HUES64 (cell line): ENCODE data around the gene CASP8. TPM values are rescaled to one million over a fixed set of nuclear protein-coding genes. Genes with fewer than 3 reads are reported as not detected.
A peak's percentile ranks its signal among the peaks of the same experiment; 100 is the strongest.

ENCODE experiments used
- H3K27ac ChIP-seq: 2 replicates; pipeline ENCODE4 v1.7.0; 2013; ENCODE audit warnings: low read depth, low read length, inconsistent platforms
- H3K27me3 ChIP-seq: 2 replicates; pipeline ENCODE4 v1.6.1; 2013; ENCODE audit warnings: mild to moderate bottlenecking, low read length; ENCODE audit not compliant: insufficient read depth
- H3K36me3 ChIP-seq: 2 replicates; pipeline ENCODE4 v1.6.1; 2013; ENCODE audit warnings: mild to moderate bottlenecking, low read length; ENCODE audit not compliant: insufficient read depth
- H3K4me1 ChIP-seq: 2 replicates; pipeline ENCODE4 v1.6.1; 2013; ENCODE audit warnings: mild to moderate bottlenecking, low read length, moderate library complexity; ENCODE audit not compliant: insufficient read depth
- H3K4me3 ChIP-seq: 2 replicates; pipeline ENCODE4 v1.5.1; 2013; ENCODE audit warnings: mild to moderate bottlenecking, low read length, moderate library complexity
- H3K9ac ChIP-seq: 2 replicates; pipeline ENCODE4 v1.6.1; 2013; ENCODE audit warnings: mild to moderate bottlenecking, low read depth, low read length
- H3K9me3 ChIP-seq: 2 replicates; pipeline ENCODE4 v1.6.1; 2013; ENCODE audit warnings: low read depth, low read length; ENCODE audit not compliant: insufficient read depth
- whole genome bisulfite sequencing: fragments of 150-250, 120-280 bp; methylation state at CpG from one replicate; pipeline ENCODE4 v1.1.7; 2013; ENCODE audit warnings: missing lambda C conversion rate; 5-methylcytosine and 5-hydroxymethylcytosine counted together
- polyA plus RNA-seq, 2 experiments: library from polyadenylated mRNA; stranded (reverse); fragments of 50-300 nt; gene quantifications; one replicate each; pipeline ENCODE4 v1.2.3, GENCODE V29; 2013

The CASP8 gene
- polyA plus RNA-seq (2013, experiment 1 of 2): 2.9 TPM
- polyA plus RNA-seq (2013, experiment 2 of 2): 4.2 TPM

GRCh38 chr2:201260302-201260800 lies at the start of gene CASP8:
TSS of gene CASP8 (plus strand) at chr2:201260536. CDS start at chr2:201266487, 5,951 bp downstream.
- H3K9ac ChIP-seq: no peak within 1 kb of the TSS
- no peaks in the 10 kb centered on the region for H3K27me3 ChIP-seq
- no peak within 1 kb of the TSS for H3K4me3 ChIP-seq
- peaks cover 17% of the 10 kb centered on the region for H3K4me1 ChIP-seq
- no peaks in the 10 kb centered on the region for H3K36me3 ChIP-seq
- H3K27ac ChIP-seq: no peak within 1 kb of the TSS
- 93% methylated on average over 10 of the region's 10 CpGs for WGBS
- no peaks in the 10 kb centered on the region for H3K9me3 ChIP-seq

DNA sequence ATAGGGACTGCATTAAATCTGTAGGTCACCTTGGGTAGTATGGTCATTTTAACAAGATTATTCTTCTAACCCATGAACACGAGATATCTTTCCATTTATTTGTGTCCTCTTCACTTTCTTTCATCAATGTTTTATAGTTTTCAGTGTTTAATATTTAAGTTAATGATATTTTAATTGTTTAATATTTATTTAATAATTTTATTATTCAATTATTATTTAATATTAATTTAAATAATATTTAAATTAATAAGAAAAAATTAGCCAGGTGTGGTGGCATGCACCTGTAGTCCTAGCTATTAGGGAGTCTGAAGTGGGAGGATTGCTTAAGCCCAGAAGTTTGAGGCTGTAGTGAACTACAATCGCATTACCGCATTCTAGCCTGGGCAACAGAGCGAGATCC lies 44.4 kb upstream of the CASP8 start:
- Histone ChIP-seq H3K27ac (no peak overlapping the region), H3K27me3 (no peaks in the 10 kb centered on the region), H3K4me1 (peaks cover 14% of the 10 kb centered on the region), H3K9me3 (no peaks in the 10 kb centered on the region; the same call in 1 of the 2 replicates), H3K9ac (no peak overlapping the region), H3K4me3 (no peak overlapping the region), H3K36me3 (no peaks in the 10 kb centered on the region)
- 94% methylated on average over 3 of the region's 4 CpGs for WGBS

- Histone ChIP-seq H3K9ac (no peak overlapping the region), H3K4me1 (peaks cover 14% of the 10 kb centered on the region), H3K27ac (no peak overlapping the region), H3K36me3 (no peaks in the 10 kb centered on the region), H3K27me3 (no peaks in the 10 kb centered on the region), H3K4me3 (no peak overlapping the region), H3K9me3 (no peaks in the 10 kb centered on the region; the same call in 1 of the 2 replicates)
- 90% methylated on average over 1 of the region's 1 CpG for WGBS
Observed at GRCh38 chr2:201216918-201217317, 43.4 kb upstream of the CASP8 start.

- no peaks in the 10 kb centered on the region for H3K27me3 ChIP-seq
- H3K9ac ChIP-seq: no peak overlapping the region
- 94% methylated on average over 6 of the region's 6 CpGs for WGBS
- no peaks in the 10 kb centered on the region; the same call in 1 of the 2 replicates for H3K9me3 ChIP-seq
- H3K4me3 ChIP-seq: no peak overlapping the region
- peaks cover 14% of the 10 kb centered on the region for H3K4me1 ChIP-seq
- no peaks in the 10 kb centered on the region for H3K36me3 ChIP-seq
- H3K27ac ChIP-seq: no peak overlapping the region
Observed at GRCh38 chr2:201218780-201219179, 41.6 kb upstream of the CASP8 start.

DNA sequence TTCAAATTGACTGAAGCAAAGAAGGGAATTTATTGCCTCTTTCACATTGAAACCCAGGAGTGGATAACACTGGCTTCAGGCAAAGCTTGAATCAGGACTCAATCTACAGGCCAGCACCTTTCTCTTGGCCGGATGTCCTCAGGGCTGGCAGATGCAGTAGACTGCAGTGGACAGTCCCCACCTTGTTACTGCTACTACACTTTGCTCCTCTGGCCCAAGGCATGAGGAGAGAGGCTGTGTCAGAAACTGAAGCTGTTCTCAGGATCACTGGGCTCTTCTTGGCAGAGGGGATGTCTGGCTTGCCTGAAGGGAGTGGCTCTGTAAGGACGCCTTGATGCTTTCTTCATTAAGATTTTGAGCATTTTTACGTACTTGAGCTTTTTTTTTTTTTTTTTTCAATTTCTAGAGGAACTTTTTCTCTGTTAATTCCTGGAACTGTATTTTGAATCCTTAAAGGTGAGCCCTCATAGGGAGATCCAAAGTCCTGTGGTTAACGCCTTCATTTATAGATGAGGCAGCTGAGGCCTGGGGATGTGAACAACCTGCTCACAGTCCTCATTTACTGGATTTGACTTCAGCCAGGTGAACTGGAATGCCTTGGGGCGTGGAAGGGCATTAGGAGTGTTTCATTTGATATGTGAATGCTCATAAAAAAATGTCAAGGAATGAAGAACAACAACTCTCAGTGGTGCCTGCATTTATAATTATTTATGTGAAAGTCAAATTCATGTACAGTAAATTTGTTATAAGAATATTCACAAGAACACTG lies 40.8 kb upstream of the CASP8 start:
- Histone ChIP-seq H3K4me3 (no peak overlapping the region), H3K27ac (peak overlapping the region; percentile 60; the same call in 1 of the 2 replicates), H3K27me3 (no peaks in the 10 kb centered on the region), H3K9me3 (no peaks in the 10 kb centered on the region; the same call in 1 of the 2 replicates), H3K4me1 (peaks cover 14% of the 10 kb centered on the region), H3K36me3 (no peaks in the 10 kb centered on the region), H3K9ac (no peak overlapping the region)
- WGBS: 90% methylated on average over 5 of the region's 5 CpGs

- H3K36me3 ChIP-seq: no peaks in the 10 kb centered on the region
- peaks cover 14% of the 10 kb centered on the region for H3K4me1 ChIP-seq
- no peak overlapping the region for H3K4me3 ChIP-seq
- 50% methylated on average over 1 of the region's 4 CpGs for WGBS
- no peaks in the 10 kb centered on the region; the same call in 1 of the 2 replicates for H3K9me3 ChIP-seq
- no peaks in the 10 kb centered on the region for H3K27me3 ChIP-seq
- peak overlapping the region; percentile 60; the same call in 1 of the 2 replicates for H3K27ac ChIP-seq
- H3K9ac ChIP-seq: no peak overlapping the region
Observed at GRCh38 chr2:201220102-201220570, 40.2 kb upstream of the CASP8 start.

GRCh38 chr2:201223089-201224073 lies 37.0 kb upstream of the CASP8 start:
- Histone ChIP-seq H3K36me3 (no peaks in the 10 kb centered on the region), H3K9me3 (no peaks in the 10 kb centered on the region; the same call in 1 of the 2 replicates), H3K27ac (no peak overlapping the region), H3K4me1 (peaks cover 14% of the 10 kb centered on the region), H3K27me3 (no peaks in the 10 kb centered on the region), H3K4me3 (no peak overlapping the region), H3K9ac (no peak overlapping the region)
- WGBS: 92% methylated on average over 7 of the region's 8 CpGs

DNA sequence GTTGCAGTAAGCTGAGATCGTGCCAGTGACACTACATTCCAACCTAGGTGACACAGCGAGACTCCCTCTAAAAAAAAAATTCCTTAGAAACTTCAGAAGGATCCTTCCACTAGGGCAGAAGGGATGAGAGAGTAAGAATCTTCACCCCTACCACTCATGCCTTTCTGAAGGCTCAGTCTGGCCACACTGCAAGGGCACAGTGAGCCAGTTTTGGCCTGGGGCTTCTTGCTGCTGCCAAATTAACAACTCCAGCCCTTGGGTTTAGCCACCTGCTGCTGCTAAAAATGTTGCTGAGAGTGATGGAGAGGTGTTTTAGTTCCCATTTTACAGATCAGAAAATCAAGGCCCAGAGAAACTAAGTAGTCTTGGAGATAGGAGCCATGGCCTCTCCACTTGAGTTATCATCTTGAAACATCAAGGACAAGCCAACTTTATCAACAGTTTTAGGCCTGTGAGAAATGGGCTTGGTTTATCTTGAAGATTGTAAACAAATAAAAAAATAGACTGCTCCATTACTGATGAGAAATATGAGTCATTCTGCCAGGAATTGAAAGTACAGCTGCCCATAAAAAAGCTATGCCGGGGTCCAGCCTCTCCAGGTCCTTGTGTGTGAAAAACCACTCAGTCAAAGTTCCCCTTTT lies 31.9 kb upstream of the CASP8 start:
- Histone ChIP-seq H3K9me3 (no peaks in the 10 kb centered on the region), H3K36me3 (no peaks in the 10 kb centered on the region), H3K4me3 (no peak overlapping the region), H3K4me1 (no peaks in the 10 kb centered on the region), H3K27me3 (no peaks in the 10 kb centered on the region), H3K9ac (no peak overlapping the region), H3K27ac (no peak overlapping the region)
- WGBS: 95% methylated on average over 3 of the region's 3 CpGs

GRCh38 chr2:201228912-201229290 lies 31.4 kb upstream of the CASP8 start:
- Histone ChIP-seq H3K9ac (no peak overlapping the region), H3K27me3 (no peaks in the 10 kb centered on the region), H3K4me1 (no peaks in the 10 kb centered on the region), H3K27ac (no peak overlapping the region), H3K9me3 (no peaks in the 10 kb centered on the region), H3K36me3 (no peaks in the 10 kb centered on the region), H3K4me3 (no peak overlapping the region)
- 89% methylated on average over 12 of the region's 12 CpGs for WGBS

DNA sequence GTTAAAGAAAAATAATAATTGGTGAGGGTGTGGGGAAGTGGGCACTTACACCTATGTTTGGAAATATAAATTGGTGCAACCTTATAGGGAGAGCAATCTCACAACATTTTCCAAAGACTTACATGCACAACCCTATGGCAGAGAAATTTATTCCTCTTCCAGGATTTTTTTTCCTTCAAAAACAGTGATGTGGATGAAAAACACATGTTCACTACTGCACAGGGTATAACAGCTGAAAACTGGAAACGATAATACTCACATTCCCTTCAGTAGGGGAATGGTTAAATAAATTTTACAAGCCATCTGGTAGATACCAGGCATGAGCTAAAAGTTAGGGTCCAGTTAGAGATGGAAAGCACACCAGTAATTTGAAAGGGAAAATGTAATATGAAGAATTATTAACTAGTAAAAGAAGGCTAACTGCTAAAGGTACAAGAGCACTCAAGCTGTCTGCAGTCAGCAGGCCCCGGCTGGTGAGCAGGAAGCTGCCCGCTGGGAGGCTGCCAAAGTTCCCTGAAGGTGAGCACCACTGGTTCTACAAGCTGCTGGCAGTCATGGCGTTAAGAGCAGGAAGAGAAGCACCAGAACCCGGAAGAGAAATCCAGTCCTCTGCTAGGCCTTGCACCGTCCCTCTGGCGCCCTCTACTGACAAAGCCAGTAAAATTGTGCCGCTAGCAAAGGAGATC lies 28.4 kb upstream of the CASP8 start:
- no peak overlapping the region for H3K4me3 ChIP-seq
- H3K27ac ChIP-seq: no peak overlapping the region
- H3K27me3 ChIP-seq: no peaks in the 10 kb centered on the region
- H3K9ac ChIP-seq: no peak overlapping the region
- H3K9me3 ChIP-seq: no peaks in the 10 kb centered on the region
- H3K36me3 ChIP-seq: no peaks in the 10 kb centered on the region
- WGBS: 24% methylated on average over 8 of the region's 8 CpGs
- H3K4me1 ChIP-seq: no peaks in the 10 kb centered on the region
